Brain microvascular endothelial cell (primary cell): ENCODE data around the gene WWOX.

Experiments used
- DNase-seq: peaks from one replicate; pipeline ENCODE4 v3.0.0-alpha.2; 2020
- H3K27ac ChIP-seq: fragments of 250-450 bp; sonication (Bioruptor Pico); 2 replicates; pipeline ENCODE4 v1.5.1; 2020; ENCODE audit warnings: mild to moderate bottlenecking, moderate library complexity
- H3K27me3 ChIP-seq: fragments of 250-450 bp; sonication (Bioruptor Pico); replicated peaks from 2 replicates; pipeline ENCODE4 v1.5.1; 2020; ENCODE audit warnings: mild to moderate bottlenecking
- H3K36me3 ChIP-seq: fragments of 250-450 bp; sonication (Bioruptor Pico); replicated peaks from 2 replicates; pipeline ENCODE4 v1.5.1; 2020; ENCODE audit warnings: mild to moderate bottlenecking
- H3K4me3 ChIP-seq: 2 replicates; pipeline ENCODE4 v1.5.1; 2011; ENCODE audit warnings: low read depth, mild to moderate bottlenecking, control low read depth, low read length, moderate library complexity
- in situ Hi-C: cut with HindIII; loops from 2 replicates; pipeline ENCODE4 v1.10.0; 2017; ENCODE audit warnings: low sequenced_read_pairs, low pct_ligation_motif_present
- TF ChIP-seq, protein P1 (sequence below): IDR thresholded peaks from 2 replicates; pipeline ENCODE4 v1.5.1; 2011; ENCODE audit warnings: low read depth, mild to moderate bottlenecking, moderate library complexity, low read length, control low read depth, inconsistent platforms; ENCODE audit errors: missing control alignments

Gene WWOX

DNA sequence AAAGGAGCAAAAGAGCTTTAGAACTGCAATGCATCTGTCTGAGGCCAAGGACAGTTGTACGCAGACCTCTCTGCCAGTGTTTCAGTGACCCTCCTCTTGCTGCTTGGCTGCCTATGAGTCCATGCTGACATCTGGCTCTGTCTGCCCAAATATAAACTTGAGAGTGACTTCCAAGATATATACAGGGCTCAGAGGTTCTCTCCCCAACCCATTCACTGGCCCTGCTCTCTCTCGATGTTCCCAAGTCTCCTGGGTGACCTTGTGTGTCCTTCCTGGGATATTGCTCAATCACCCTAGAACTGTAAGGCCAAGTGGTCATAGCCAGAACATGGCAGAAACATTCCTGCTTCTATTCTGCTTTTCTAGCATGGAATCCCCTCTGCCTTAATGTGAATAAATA, 716.3 kb downstream of the WWOX start:
- no peaks in the 10 kb centered on the region for H3K27me3 ChIP-seq
- TF ChIP-seq, protein P1, sequence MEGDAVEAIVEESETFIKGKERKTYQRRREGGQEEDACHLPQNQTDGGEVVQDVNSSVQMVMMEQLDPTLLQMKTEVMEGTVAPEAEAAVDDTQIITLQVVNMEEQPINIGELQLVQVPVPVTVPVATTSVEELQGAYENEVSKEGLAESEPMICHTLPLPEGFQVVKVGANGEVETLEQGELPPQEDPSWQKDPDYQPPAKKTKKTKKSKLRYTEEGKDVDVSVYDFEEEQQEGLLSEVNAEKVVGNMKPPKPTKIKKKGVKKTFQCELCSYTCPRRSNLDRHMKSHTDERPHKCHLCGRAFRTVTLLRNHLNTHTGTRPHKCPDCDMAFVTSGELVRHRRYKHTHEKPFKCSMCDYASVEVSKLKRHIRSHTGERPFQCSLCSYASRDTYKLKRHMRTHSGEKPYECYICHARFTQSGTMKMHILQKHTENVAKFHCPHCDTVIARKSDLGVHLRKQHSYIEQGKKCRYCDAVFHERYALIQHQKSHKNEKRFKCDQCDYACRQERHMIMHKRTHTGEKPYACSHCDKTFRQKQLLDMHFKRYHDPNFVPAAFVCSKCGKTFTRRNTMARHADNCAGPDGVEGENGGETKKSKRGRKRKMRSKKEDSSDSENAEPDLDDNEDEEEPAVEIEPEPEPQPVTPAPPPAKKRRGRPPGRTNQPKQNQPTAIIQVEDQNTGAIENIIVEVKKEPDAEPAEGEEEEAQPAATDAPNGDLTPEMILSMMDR = no peak
- no peak overlapping the region for H3K27ac ChIP-seq
- no peak for DNase-seq
- in situ Hi-C loops = no loop called here
- no peaks in the 10 kb centered on the region for H3K36me3 ChIP-seq
- H3K4me3 ChIP-seq = no peak overlapping the region

DNA sequence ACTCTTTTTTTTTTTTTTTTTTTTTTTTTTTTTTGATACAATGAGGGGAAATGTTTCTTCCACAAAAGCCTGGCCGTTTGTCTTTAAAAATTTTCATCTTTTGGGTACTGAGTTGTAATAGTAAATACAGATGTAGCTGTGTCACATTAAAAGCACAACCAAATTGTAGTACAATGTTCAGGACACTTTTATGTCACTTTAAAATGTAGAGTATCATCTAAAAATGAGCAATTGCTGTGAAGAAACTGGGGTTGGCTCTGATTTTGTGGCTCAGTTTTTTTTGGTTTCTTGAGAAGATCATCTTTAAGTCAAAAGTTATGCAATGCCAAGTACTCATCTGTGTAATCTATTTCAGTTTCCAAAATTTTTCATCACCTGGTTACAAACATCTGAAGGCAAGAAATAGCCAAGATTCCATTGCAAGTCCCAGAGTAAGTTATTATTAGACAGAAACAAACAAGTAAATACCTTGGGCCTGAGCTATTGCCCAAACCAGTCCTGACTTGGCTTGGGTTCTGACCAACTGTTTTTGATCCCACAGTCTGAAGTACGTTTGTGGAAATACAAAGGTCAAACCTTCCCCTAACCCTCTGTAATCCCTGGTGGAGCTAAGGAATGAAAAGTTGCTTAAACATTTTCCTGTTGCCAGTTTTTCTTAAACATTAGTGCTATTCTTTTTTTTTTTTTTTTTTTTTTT, 717.2 kb downstream of the WWOX start:
- no peak overlapping the region for H3K27ac ChIP-seq

DNA sequence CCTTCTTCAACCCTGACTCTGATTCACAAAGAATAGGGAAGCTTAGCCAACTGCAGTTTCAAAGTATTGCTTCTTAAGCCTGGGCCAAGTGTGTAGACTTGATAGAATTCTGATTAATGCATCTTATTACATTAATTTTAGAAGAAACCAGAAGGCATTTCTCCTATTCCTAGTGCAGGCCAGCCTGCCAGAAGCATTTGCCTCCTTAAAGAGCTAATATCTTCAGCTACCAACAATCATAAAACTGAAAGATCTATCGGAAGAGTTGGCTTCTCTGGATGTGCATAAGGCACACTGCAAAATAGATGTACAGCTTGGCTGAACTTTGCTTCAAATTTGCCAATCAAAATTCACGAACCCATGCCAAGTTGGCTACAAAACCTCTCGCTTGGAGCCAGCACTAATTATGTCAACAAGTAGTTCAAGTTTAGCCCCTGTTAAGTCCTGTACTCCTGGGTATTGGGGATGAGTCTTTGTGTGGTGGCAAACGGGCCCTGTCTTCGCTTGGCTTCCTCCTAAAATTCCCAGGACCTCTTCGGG, 717.8 kb downstream of the WWOX start:
- TF ChIP-seq, protein P1 = no peak
- in situ Hi-C loops = no loop called here

More for the DNA sequence above, 717.2 kb downstream of the WWOX start:
- Histone ChIP-seq H3K36me3 (no peaks in the 10 kb centered on the region), H3K27me3 (no peaks in the 10 kb centered on the region), H3K4me3 (no peak overlapping the region)
- TF ChIP-seq, protein P1 = no peak
- in situ Hi-C loops = no loop called here
- no peak for DNase-seq

DNA sequence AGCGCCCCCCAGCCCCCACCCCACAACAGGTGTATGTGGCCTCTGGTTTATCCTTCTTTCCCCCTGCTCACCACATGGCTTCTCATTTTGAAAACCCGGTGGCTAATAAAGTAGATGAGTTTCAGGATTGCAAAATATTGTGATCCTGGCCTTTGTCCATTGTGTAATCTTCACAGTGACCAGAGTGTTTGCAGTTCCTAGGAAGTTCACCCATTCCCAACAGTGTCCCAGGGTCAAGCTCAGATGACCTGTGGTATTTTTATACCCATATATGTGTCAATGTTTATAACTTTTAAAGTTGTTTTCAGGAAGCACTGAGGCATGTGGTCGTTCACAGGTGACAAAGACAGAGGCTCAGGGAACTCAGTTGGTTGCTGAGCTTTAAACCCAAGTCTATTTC, 721.9 kb downstream of the WWOX start:
- in situ Hi-C loops = no loop called here

More for the DNA sequence above, 717.8 kb downstream of the WWOX start:
- Histone ChIP-seq H3K27ac (no peak overlapping the region), H3K27me3 (no peaks in the 10 kb centered on the region), H3K4me3 (no peak overlapping the region), H3K36me3 (no peaks in the 10 kb centered on the region)
- DNase-seq = no peak

GRCh38 chr16:78822509-78822908, 723.1 kb downstream of the WWOX start:
- H3K36me3 ChIP-seq = no peaks in the 10 kb centered on the region
- H3K4me3 ChIP-seq = no peak overlapping the region
- TF ChIP-seq, protein P1 = no peak
- no peaks in the 10 kb centered on the region for H3K27me3 ChIP-seq
- H3K27ac ChIP-seq = no peak overlapping the region
- in situ Hi-C loops = no loop called here
- DNase-seq = no peak

More for the DNA sequence above, 721.9 kb downstream of the WWOX start:
- Histone ChIP-seq H3K36me3 (no peaks in the 10 kb centered on the region), H3K27me3 (no peaks in the 10 kb centered on the region), H3K4me3 (no peak overlapping the region), H3K27ac (no peak overlapping the region)
- TF ChIP-seq, protein P1 = no peak
- DNase-seq = no peak
